Stimulated activated CD8-positive, alpha-beta memory T cell treated with anti-CD3 and anti-CD28 coated beads, Interleukin-4, amount 100 ng/mL, for 4 hours (primary cell): Measurements from ENCODE around the gene KLHL42.

Experiments used
- DNase-seq, 2 donors: peaks; one replicate each; pipeline ENCODE4 v3.0.0-alpha.2; 2020; ENCODE audit warnings: low read depth in 2 of 2, low spot score in 1 of 2

KLHL42 gene

GRCh38 chr12:27852117-27852516 is 72.1 kb downstream of the KLHL42 start:
- DNase-seq, result no peak
